HepG2 (cell line): Measurements from ENCODE around the gene PTH. TPM values are rescaled to one million over a fixed set of nuclear protein-coding genes. Genes with fewer than 3 reads are reported as not detected.
A peak's percentile ranks its signal among the peaks of the same experiment; 100 is the strongest.

Experiments
- ASH2L ChIP-seq: fragments of 300-600, 200-600 bp; sonication (generic); IDR thresholded peaks from 2 replicates; pipeline ENCODE4 v1.7.0; 2017; ENCODE audit warnings: low read depth, mild to moderate bottlenecking, moderate library complexity, mixed read lengths, low read length; ENCODE audit not compliant: insufficient read length
- CENPBD1 ChIP-seq: sonication (generic); formaldehyde crosslinking; IDR thresholded peaks from 2 replicates; pipeline ENCODE4 v1.8.0; 2022; ENCODE audit warnings: missing genetic modification reagents, low read depth, mild to moderate bottlenecking, borderline replicate concordance
- ELF4 ChIP-seq: sonication (generic); formaldehyde crosslinking; IDR thresholded peaks from 2 replicates; pipeline ENCODE4 v1.5.0; 2020; ENCODE audit warnings: missing genetic modification reagents, mild to moderate bottlenecking, moderate library complexity, borderline replicate concordance
- FOXO1 ChIP-seq: sonication (generic); formaldehyde crosslinking; IDR thresholded peaks from 2 replicates; pipeline ENCODE4 v1.4.0; 2020; ENCODE audit warnings: missing genetic modification reagents
- GLI4 ChIP-seq: sonication (generic); formaldehyde crosslinking; IDR thresholded peaks from 2 replicates; pipeline ENCODE4 v1.5.1; 2020; ENCODE audit warnings: missing genetic modification reagents, mild to moderate bottlenecking, moderate library complexity, borderline replicate concordance
- GLMP ChIP-seq: sonication (generic); formaldehyde crosslinking; IDR thresholded peaks from 2 replicates; pipeline ENCODE4 v1.9.0; 2021; ENCODE audit warnings: missing genetic modification reagents, mild to moderate bottlenecking, borderline replicate concordance
- HMG20A ChIP-seq: IDR thresholded peaks from 2 replicates; pipeline ENCODE4 v1.6.1; 2016; ENCODE audit warnings: borderline replicate concordance
- MLX ChIP-seq: IDR thresholded peaks from 2 replicates; pipeline ENCODE4 v1.6.1; 2016
- MTERF4 ChIP-seq: sonication (generic); formaldehyde crosslinking; IDR thresholded peaks from 2 replicates; pipeline ENCODE4 v1.8.0; 2023; ENCODE audit warnings: mild to moderate bottlenecking, missing genetic modification reagents
- NR3C1 ChIP-seq: sonication (generic); formaldehyde crosslinking; IDR thresholded peaks from 2 replicates; pipeline ENCODE4 v1.4.0; 2020; ENCODE audit warnings: missing genetic modification reagents
- PHF21A ChIP-seq: sonication (generic); formaldehyde crosslinking; IDR thresholded peaks from 2 replicates; pipeline ENCODE4 v1.5.0; 2020; ENCODE audit warnings: mild to moderate bottlenecking, missing genetic modification reagents
- SRSF1 ChIP-seq: fragments of 200-400 bp; formaldehyde crosslinking; optimal IDR thresholded peaks from 2 replicates; pipeline ENCODE3; 2017; ENCODE audit warnings: mild to moderate bottlenecking, low read depth, low read length, moderate library complexity
- ZBTB26 ChIP-seq: IDR thresholded peaks from 2 replicates; pipeline ENCODE4 v1.6.1; 2016; ENCODE audit warnings: missing compliant biosample characterization, missing genetic modification reagents, borderline replicate concordance
- ZMYM3 ChIP-seq: sonication (generic); formaldehyde crosslinking; IDR thresholded peaks from 2 replicates; pipeline ENCODE4 v1.5.1; 2020; ENCODE audit warnings: mild to moderate bottlenecking, missing genetic modification reagents
- ZNF143 ChIP-seq: sonication (generic); formaldehyde crosslinking; IDR thresholded peaks from 2 replicates; pipeline ENCODE4 v1.4.0; 2020; ENCODE audit warnings: missing genetic modification reagents
- ZNF251 ChIP-seq: sonication (generic); formaldehyde crosslinking; IDR thresholded peaks from 2 replicates; pipeline ENCODE4 v1.9.0; 2021; ENCODE audit warnings: mild to moderate bottlenecking, missing genetic modification reagents
- ZNF350 ChIP-seq: sonication (generic); formaldehyde crosslinking; IDR thresholded peaks from 2 replicates; pipeline ENCODE4 v1.4.0; 2020; ENCODE audit warnings: mild to moderate bottlenecking, low read depth, missing genetic modification reagents, borderline replicate concordance
- ZNF441 ChIP-seq: sonication (generic); formaldehyde crosslinking; IDR thresholded peaks from 2 replicates; pipeline ENCODE4 v1.7.0; 2021; ENCODE audit warnings: missing genetic modification reagents, borderline replicate concordance
- ZNF543 ChIP-seq: sonication (generic); formaldehyde crosslinking; IDR thresholded peaks from 2 replicates; pipeline ENCODE4 v1.4.0; 2020; ENCODE audit warnings: mild to moderate bottlenecking, missing genetic modification reagents
- ZNF557 ChIP-seq: sonication (generic); formaldehyde crosslinking; IDR thresholded peaks from 2 replicates; pipeline ENCODE4 v1.4.0; 2020; ENCODE audit warnings: missing genetic modification reagents
- ZNF580 ChIP-seq: IDR thresholded peaks from 2 replicates; pipeline ENCODE4 v1.6.1; 2016; ENCODE audit warnings: low read depth, borderline replicate concordance
- ZNF598 ChIP-seq: sonication (generic); formaldehyde crosslinking; IDR thresholded peaks from 2 replicates; pipeline ENCODE4 v1.5.1; 2020; ENCODE audit warnings: mild to moderate bottlenecking, missing genetic modification reagents, borderline replicate concordance
- ZSCAN21 ChIP-seq: sonication (generic); formaldehyde crosslinking; IDR thresholded peaks from 2 replicates; pipeline ENCODE4 v1.8.0; 2022; ENCODE audit warnings: mild to moderate bottlenecking, missing genetic modification reagents, moderate library complexity, borderline replicate concordance
- ZZZ3 ChIP-seq: sonication (generic); formaldehyde crosslinking; IDR thresholded peaks from 2 replicates; pipeline ENCODE4 v1.4.0; 2020; ENCODE audit warnings: missing genetic modification reagents, mild to moderate bottlenecking, borderline replicate concordance
- polyA plus RNA-seq, 8 experiments: library from polyadenylated mRNA; depleted of rRNA in 3 of 8; stranded (reverse) in 7 of 8; unstranded in 1 of 8; fragments of >200 nt; fragmentation: Illumina TruSeq in 4 of 8; extraction: Trizol in 4 of 8; gene quantifications; 2 replicates each; pipeline versions ENCODE4 v1.2.1 to v1.2.3, GENCODE V29; 2011 to 2016; ENCODE audit warnings: low read depth in 4 of 8, missing spikeins in 1 of 8, mixed read lengths in 1 of 8; ENCODE audit not compliant: insufficient read depth in 1 of 8
- total RNA-seq, 5 experiments: library from RNA; depleted of rRNA; stranded (reverse); fragments of >200 nt; fragmentation: Illumina TruSeq; extraction: Trizol; gene quantifications; 2 replicates each; pipeline ENCODE4 v1.2.3, GENCODE V29; 2016; ENCODE audit warnings: low read depth in 1 of 5

Gene PTH
- total and polyA plus RNA-seq, 2 of the 13 experiments (the other 11 are each of a cell fraction or from before 2014, with no cell fraction given), result not detected

- TF ChIP-seq GLMP (CRISPR knock-in tag), result no peak
- 0 out of 2 replicates have a peak, but pooled peaks have one; percentile 65 for TF ChIP-seq ZNF543
- TF ChIP-seq HMG20A, result peak; percentile 39; the same call in 1 of the 2 replicates
- peak; percentile 86 for TF ChIP-seq ASH2L
- 0 out of 2 replicates have a peak, but pooled peaks have one; percentile 56 for TF ChIP-seq GLI4 (CRISPR knock-in tag)
- TF ChIP-seq PHF21A, result 0 out of 2 replicates have a peak, but pooled peaks have one; percentile 43
- TF ChIP-seq ZNF598, result no peak; the same call in 1 of the 2 replicates
- no peak for TF ChIP-seq ZNF251 (CRISPR knock-in tag)
- peak; percentile 57; the same call in 1 of the 2 replicates for TF ChIP-seq FOXO1
- peak; percentile 28; the same call in 1 of the 2 replicates for TF ChIP-seq ZNF143 (CRISPR knock-in tag)
- TF ChIP-seq ZNF441 (CRISPR knock-in tag), result peak; percentile 44; the same call in 1 of the 2 replicates
- peak; percentile 32; the same call in 1 of the 2 replicates for TF ChIP-seq ZBTB26
- no peak for TF ChIP-seq NR3C1
- TF ChIP-seq ZNF580 (CRISPR knock-in tag), result peak; percentile 29; the same call in 1 of the 2 replicates
- peak; percentile 82; the same call in 1 of the 2 replicates for TF ChIP-seq ZZZ3 (CRISPR knock-in tag)
- no peak for TF ChIP-seq MTERF4 (CRISPR knock-in tag)
- peak; percentile 73; the same call in 1 of the 2 replicates for TF ChIP-seq ZNF350
- peak; percentile 54 for TF ChIP-seq SRSF1
- no peak for TF ChIP-seq ZNF557 (CRISPR knock-in tag)
- TF ChIP-seq ZMYM3 (CRISPR knock-in tag), result no peak
- peak; percentile 73; the same call in 1 of the 2 replicates for TF ChIP-seq ZSCAN21 (CRISPR knock-in tag)
- TF ChIP-seq CENPBD1 (CRISPR knock-in tag), result no peak
- TF ChIP-seq MLX (CRISPR knock-in tag), result 0 out of 2 replicates have a peak, but pooled peaks have one; percentile 31
- no peak for TF ChIP-seq ELF4 (CRISPR knock-in tag)
These were observed 32.7 kb downstream of the PTH start, which contains the start of gene BTBD10 (continued) for GRCh38 chr11:13462901-13463778.
